GM19239 (cell line): ENCODE results near the gene FAAP100.
A peak's percentile ranks its signal among the peaks of the same experiment; 100 is the strongest.
"Not testable (repeated sequence)": the region's sequence is repeated elsewhere in the genome, so short reads cannot be mapped to it uniquely, and the experiment has no call there.

Experiments used
- DNase-seq: peaks from one replicate; pipeline ENCODE4 v3.0.0; 2011; ENCODE audit warnings: low spot score; ENCODE audit not compliant: insufficient read length
- FAIRE-seq: peaks from 2 replicates; lab custom pipeline; 2011; peaks lifted over from hg19 to GRCh38; lab: Jason Lieb, UNC

The FAAP100 gene

DNA sequence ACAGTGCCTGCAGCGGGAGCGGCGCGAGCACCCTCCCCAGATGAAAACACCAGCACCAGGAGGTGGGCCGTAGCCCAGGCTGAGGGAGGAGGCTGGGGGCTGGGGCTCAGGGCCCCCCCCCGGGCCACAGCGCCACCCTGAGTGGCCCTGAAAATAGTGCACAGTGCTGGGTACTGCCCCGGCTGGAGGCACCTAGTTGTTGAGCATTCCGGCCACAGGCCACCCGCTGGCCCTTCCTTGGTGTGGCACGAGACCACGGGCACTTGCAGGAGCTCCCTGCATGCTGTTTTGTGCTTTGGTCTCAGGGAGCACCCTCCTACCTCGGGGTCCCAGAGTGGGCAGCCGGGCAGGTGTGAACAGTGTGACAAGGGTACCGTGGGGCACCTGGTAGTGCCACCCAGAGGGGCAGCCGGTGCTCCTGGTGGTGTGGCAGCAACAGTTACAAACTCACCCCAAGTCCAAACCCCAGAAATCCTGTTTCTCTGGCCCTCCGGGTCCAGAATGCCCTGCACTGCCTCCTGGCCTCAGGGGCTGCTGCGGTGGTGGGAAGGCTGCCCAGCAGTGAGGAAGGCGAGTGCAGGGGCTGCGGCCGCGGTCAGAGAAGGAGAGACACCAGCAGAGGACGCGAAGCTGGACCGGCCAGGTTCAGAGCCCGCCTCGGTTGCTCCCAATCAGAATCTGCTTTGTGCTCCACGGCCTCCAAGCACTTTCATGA is 12.0 kb downstream of the FAAP100 start:
- DNase-seq (no peak), FAIRE-seq (no peak)

DNA sequence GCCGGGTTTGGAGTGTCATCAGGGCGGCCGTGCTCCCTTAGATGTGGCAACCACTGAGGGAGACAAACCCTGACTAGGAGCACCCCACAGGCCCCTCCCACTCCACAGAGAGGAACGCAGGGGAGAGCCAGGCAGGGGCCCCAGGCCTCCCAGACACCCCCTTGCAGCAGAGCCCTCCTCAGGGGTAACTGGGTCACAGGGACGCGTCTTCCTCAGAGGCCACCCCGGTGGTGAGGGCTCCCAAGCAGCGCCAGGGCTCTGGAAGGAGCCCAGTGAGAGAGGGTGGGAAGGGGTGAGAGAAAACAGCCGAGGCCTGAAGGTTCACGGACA is 12.6 kb downstream of the FAAP100 start:
- FAIRE-seq (no peak), DNase-seq (no peak)

DNA sequence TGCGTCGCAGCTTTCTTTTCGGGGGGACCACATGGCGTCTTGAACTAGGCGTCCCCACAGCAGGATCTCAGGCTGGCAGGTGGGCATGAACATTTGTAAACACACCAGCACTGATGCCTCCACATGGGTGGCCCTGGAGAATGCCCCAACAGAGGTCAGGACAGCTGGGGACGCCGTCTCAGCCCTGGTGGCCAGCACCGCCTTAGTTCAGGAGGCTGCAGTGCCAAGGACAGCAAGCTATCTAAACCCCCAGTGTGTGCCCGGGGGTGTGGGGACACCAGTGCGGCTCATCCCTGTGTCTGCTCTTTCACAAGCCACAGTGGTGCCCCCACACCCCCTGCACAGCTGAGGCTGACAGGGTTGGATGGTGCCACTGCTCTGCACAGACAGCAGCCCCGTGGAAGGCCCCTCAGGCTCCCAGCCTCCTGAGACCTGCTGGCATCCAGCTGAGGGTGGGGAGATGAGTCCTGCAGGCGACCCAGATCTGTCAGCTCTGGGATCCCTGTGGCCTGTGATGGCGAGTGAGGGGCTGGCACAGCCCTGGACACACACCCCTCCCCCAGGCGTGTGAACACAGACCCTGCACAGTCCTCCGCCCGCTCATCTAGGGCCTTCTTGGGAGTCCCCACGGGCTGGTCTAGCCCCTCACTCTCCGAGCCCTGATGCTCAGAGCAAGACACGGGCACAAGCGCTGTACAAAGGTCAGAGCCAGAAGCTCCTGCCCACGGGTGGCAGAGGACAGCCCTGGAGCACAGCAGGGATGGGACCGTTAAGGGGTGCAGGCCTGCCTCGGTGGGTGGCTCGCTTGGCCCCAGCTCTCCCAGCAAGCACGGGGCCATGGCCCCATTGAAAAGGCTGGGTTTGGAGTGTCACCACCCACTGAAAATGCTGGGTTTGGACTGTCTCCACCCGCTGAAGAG is 13.2 kb downstream of the FAAP100 start:
- DNase-seq (no peak), FAIRE-seq (no peak)

DNA sequence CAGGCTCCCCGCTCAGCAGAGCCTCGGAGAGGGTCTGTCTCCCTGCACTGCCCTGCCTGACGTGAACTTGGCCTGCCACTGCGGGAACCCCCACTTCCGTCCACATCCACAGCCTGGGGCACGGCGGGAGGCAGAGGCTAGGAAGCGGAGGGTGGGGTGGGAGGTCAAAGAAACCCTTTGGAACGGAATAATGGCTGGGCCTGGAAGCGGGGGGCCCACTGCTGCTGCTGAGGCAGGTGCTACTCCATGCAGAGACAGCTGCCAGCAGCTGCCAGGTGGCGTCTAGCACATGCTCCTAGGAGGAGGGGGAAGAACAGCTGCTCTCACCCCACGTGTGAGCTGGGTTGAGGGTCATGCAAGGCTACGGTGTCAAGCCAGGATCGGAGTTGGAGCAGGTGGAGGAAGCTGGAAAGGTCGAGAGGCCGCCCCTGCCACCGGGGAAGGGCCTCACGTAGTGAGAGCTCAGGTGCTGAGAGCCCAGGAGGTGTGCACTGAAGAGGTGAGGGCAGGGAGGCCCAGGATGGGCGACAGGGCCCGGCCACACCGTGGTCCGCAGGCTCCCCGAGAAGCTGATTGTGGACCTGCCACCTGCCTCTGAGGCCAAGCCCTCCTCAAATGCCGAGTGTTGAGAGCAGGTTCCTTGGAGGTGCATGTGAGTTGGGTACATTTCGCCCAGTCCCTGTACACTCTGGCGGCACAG is 14.1 kb downstream of the FAAP100 start:
- FAIRE-seq = no peak

DNA sequence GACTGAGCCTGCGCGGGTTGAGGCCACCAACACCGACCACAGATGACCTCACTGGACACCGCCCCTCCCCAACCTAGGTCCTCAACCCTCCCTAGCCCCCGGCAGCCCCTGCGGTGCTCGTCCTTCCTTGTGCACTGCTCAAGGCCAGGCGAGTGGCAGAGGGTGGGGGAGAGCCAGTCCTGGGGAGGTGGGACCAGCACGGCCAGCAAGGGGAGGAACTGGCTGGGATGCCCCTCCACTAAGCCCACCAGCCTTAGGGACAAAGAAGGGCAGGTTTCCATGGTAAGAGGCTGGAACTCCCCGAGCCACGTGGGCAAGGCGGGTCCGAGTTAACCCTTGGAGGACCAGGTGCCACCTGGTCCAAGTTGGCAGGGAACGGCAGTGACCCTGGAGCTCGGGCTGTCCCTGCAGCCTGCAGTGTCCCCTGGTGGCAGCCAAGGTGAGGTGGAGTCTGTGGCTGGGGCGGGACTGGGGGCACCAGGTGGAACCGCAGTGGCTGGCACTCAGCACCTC is 14.8 kb downstream of the FAAP100 start:
- DNase-seq (peak; percentile 75), FAIRE-seq (no peak)

More for the DNA sequence above, 14.1 kb downstream of the FAAP100 start:
- DNase-seq = no peak

DNA sequence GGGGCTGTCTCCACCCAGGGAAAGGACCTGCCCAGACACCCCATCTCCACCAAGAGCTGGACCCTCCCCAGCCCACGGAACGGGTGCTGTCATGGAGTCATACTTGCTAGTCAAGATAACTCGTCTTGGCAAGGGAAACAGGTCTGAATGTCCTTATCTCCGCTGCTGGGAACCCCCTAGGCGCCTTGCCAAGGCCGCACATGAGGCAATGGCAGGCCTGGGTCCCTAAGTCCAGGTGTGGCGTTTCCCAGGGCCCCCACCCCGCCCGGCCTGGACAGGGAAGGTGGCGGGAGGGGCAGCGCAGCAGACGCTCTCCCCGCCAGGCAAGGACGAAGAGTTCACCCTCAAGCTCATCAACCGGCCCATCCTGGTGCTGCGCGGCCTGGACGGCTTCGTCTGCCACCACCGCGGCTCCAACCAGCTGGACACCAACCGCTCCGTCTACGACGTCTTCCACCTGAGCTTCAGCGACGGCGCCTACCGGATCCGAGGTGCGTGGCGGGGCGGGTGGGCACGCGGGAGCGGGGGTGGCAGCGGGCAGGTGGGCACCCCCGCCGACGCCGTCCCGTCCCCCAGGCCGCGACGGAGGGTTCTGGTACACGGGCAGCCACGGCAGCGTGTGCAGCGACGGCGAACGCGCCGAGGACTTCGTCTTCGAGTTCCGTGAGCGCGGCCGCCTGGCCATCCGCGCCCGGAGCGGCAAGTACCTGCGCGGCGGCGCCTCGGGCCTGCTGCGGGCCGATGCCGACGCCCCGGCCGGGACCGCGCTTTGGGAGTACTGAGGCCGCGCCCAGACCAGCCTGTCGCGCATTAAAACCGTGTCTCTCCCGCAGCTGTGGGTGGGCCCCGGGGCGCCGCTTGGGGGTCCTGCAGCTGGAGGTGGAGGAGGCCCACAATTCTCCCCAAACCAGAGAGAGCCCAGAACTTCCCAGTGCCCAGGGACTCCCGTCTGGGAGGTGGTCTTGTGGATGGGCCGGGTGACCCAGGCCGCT is 15.6 kb downstream of the FAAP100 start:
- FAIRE-seq = no peak
- DNase-seq = no peak

DNA sequence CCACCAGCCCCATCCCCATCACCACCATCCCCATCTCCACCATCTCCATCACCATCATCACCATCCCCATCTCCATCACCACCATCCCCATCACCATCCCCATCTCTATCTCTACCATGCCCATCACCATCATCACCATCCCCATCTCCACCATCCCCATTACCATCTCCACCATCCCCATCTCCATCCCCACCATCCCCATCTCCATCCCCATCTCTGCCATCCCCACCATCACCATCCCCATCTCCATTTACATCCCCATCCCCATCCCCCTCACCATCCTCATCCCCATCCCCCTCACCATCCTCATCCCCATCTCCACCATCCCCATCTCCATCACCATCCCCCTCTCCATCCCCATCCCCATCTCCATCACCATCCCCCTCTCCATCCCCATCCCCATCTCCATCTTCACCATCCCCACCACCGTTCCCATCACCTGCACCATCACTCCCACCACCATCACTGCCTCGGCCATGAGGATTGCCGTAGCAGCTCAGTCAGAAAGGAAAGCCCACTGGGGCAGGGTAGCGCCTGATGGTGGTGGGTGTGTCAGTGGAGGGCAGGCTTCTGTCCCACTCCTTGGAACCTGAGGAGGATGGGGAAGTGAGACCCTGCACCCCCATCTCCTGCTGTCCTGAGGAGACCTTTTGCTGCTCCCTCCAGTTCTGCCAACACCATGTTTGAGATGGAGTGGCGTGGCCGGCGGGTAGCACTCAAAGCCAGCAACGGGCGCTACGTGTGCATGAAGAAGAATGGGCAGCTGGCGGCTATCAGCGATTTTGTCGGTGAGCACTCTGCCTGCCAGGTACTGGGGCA is 16.5 kb downstream of the FAAP100 start:
- DNase-seq = no peak
- FAIRE-seq = no peak

DNA sequence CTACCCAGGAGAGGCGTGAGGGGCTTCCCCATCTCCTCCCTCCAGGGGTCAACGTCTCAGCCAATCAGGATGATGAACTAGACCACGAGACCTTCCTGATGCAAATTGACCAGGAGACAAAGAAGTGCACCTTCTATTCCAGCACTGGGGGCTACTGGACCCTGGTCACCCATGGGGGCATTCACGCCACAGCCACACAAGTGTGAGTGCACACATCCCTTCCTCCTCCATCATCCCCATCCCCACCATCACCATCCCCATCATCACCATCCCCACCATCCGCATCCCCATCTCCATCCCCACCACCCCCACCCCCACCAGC is 17.2 kb downstream of the FAAP100 start:
- no peak for DNase-seq
- no peak for FAIRE-seq

DNA sequence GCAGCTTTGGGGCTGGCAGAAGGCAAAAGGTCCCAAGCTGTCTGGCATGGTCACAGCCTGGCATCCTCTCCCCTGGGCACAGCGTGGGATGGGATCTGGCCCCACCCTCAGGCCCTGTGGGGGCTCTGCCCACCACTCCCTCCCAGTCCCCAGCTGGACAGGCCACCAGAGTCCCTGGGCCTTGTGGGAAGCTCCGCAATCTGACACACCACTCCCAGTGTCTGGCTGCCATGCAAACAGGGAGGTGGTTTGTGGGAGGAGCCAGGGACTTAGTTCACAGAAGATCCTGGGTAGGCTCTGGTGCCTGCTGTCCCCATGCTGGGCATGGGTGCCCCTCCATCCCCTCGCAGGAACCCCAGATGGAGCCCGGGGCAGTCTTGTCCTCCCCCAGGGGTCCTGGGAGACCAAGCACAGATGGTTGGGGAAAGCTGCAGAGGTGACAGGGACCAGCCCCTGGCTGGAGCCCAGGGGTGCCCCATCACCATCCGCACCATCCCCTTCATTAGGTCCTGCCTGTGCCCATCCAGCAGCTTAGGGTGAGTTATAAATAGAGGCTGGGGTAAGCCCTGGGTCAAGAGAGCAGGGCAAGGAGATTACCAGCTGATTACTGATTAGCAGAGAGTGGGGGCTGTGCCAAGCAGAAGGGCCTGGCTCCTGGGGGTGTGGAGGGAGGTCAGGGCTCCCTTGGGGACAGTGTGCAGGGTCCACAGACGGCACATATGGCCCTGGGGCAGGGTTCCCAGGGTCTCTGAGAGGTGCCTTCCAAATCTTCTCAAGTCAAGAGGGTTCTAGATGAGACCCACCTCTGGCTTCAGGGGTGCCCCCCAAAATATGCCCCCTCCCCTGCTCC is 17.8 kb downstream of the FAAP100 start:
- FAIRE-seq (no peak), DNase-seq (no peak)

DNA sequence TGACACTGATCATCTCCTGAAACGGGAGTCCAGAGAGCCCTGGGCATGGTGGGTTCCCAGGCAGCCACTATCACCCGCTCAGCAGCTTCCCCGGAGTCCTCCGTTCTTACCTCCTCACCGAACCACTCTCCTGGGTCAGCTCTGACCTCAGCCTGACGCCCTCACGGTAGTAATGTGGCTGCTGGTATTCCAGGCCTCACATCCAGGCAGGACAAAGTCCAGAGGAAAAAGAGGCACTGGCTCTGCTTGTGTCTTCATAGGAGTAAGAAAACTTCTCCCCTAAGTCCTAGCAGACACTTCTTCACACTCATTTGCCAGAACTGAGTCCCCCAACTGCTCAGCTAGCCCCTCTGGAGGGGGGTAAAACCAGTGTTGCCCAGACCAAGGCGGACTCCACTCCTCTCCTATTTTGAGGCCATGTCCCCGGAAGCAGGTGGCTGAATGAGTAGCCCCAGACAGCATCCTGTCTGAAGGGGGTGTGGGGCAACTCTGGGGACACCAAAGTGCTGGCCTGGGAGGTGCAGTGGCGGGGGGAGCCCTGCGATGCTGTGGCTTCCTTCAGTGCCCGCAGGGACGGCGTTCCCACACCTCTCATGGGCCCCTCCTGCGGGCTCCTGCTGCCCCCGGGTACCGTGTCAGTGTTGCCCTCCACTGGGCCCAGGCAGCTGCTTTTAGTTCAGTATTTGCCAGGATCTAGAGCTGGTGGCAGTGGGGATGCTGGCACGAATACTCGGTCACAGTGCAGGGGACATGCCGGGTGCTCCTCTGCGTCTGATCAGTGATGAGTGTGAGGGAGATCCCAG is 18.6 kb downstream of the FAAP100 start:
- DNase-seq = no peak
- no peak for FAIRE-seq

DNA sequence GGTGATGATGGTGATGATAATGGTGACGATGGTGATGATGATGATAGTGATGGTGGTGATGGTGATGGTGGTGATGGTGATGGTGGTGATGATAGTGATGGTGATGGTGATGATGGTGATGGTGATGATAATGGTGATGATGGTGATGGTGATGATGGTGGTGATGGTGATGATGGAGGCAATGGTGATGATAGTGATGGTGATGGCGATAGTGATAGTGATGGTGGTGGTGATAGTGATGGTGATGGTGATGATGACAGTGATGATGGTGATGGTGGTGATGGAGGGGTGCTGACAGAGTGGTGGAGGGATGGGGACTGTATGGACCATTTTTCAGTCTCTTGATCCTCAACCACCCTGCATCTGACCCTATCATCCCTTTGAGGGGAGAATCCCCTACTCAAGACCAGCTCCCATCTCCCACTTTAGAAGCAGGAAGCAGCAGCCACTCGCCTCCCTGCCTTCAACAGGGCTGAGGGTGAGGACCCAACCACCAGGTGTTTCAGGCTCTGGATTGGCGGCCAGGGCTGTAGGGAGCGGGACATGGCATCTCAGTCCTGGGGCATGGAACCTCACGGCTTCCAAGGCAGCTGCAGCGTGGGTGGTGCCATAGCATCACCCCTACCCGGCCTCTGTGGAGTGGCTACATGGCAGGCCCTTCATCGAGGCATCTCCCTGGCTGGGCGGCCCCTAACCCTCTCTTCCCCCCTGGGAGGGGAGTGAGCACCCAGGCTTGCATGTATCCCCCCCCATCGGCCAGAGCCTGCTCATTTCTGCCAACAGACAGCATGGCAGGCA is 19.5 kb downstream of the FAAP100 start:
- no peak for FAIRE-seq

DNA sequence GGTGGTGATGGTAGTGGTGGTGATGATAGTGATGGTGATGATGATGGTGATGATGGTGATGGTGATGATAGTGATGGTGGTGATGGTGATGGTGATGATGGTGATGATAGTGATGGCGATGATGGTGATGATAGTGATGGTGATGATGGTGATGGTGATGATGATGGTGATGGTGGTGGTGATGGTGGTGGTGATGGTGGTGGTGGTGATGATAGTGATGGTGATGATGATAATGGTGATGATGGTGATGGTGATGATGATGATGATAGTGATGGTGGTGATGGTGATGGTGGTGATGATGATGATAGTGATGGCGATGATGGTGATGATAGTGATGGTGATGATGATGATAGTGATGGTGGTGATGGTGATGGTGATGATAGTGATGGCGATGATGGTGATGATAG is 20.2 kb downstream of the FAAP100 start:
- FAIRE-seq, DNase-seq: not testable (repeated sequence)

More for the DNA sequence above, 19.5 kb downstream of the FAAP100 start:
- DNase-seq = no peak

DNA sequence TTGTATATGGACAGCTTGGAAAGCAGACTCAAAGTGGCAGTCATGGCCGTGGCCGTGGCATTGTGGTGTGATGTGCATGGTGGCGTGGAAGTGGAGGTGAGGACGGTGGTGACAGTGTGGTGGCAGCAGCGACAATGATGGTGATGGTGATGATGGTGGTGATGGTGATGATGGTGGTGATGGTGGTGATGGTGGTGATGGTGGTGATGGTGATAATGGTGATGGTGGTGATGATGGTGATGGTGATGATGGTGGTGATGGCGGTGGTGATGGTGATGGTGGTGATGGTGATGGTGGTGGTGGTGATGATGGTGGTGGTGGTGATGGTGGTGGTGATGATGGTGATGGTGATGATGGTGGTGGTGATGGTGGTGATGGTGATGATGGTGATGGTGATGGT is 21.1 kb downstream of the FAAP100 start:
- FAIRE-seq, DNase-seq: not testable (repeated sequence)

DNA sequence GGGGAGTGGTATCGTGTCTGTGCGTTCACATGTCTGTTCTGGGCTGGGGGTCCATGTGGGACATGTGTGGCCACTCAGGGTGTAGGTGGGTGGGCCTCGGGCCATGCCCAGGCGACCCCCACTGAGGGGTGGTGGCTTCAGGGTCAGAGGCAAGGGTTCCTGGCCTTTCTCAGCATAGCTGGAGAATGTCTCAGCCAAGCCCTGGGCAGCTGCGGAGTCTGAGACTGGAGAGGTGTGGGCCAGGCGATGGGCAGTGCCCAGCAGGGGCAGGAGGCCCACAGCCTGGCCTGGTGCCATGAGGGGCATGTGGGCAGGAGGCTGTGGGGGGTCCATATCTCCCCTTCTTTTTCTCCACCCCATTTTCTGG is 22.7 kb downstream of the FAAP100 start:
- FAIRE-seq (no peak), DNase-seq (no peak)

DNA sequence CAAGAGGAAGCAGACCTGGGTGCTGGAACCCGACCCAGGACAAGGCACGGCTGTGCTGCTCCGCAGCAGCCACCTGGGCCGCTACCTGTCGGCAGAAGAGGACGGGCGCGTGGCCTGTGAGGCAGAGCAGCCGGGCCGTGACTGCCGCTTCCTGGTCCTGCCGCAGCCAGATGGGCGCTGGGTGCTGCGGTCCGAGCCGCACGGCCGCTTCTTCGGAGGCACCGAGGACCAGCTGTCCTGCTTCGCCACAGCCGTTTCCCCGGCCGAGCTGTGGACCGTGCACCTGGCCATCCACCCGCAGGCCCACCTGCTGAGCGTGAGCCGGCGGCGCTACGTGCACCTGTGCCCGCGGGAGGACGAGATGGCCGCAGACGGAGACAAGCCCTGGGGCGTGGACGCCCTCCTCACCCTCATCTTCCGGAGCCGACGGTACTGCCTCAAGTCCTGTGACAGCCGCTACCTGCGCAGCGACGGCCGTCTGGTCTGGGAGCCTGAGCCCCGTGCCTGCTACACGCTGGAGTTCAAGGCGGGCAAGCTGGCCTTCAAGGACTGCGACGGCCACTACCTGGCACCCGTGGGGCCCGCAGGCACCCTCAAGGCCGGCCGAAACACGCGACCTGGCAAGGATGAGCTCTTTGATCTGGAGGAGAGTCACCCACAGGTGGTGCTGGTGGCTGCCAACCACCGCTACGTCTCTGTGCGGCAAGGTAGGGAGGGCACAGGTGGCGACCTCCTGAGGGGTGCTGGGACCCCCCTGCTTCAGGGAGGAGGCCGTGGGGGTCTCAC is 23.3 kb downstream of the FAAP100 start:
- DNase-seq (no peak), FAIRE-seq (no peak)

DNA sequence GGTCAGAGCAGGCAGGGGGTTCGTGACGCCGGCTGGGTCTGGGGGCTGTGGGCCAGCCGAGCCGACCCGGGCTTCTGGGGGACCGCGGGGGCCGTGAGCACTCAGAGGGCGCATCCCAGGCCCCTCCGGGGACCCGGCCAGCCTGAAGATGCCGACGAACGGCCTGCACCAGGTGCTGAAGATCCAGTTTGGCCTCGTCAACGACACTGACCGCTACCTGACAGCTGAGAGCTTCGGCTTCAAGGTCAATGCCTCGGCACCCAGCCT is 23.8 kb downstream of the FAAP100 start:
- FAIRE-seq (no peak), DNase-seq (no peak)
